Neural progenitor cell (in vitro differentiated cells): ENCODE data around the gene NDUFA7.

Experiments used
- CTCF ChIP-seq: fragments of 200-600 bp; sonication (generic); IDR thresholded peaks from 2 replicates; pipeline ENCODE4 v1.5.1; 2017; ENCODE audit warnings: antibody characterized with exemption, mild to moderate bottlenecking
- EZH2 ChIP-seq: fragments of 200-600 bp; sonication (generic); IDR thresholded peaks from 2 replicates; pipeline ENCODE4 v1.6.1; 2017; ENCODE audit warnings: antibody characterized with exemption, mild to moderate bottlenecking, moderate library complexity
- EZH2phosphoT487 ChIP-seq: fragments of 200-600 bp; sonication (generic); IDR thresholded peaks from 2 replicates; pipeline ENCODE4 v1.6.1; 2017; ENCODE audit warnings: antibody characterized with exemption

DNA sequence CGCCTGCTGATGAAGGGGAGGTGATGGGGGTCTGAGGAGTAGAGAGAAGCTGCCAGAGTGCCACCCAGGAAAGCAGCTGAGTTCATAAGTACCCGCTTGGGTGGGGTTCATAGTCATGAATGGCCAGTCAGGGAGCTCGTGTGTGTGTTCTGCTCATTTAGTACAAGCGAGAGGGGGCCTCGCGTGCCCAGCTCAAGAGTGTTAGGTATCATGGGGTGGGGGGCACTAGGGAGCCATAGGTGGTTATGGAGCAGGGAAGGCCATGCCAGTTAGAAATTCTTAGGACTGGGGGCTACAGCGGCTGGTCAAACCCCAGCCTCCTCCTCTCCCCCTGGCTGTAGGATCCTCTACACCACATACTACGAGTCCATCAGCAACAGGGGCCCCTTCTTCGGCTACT is 59.8 kb downstream of the NDUFA7 start:
- TF ChIP-seq CTCF (no peak), EZH2 (no peak), EZH2phosphoT487 (no peak)
